K562 (cell line): Measurements from ENCODE around the gene IDS.

Experiments
- BRD4 ChIP-seq: fragments of 200-600 bp; sonication (generic); IDR thresholded peaks from 2 replicates; pipeline ENCODE4 v1.6.1; 2017; ENCODE audit warnings: inconsistent platforms
- CEBPB ChIP-seq: fragments of 450-650 bp; IDR thresholded peaks from 2 replicates; pipeline ENCODE4 v1.6.1; 2016; ENCODE audit warnings: missing genetic modification characterization, missing compliant biosample characterization
- GTF2F1 ChIP-seq: IDR thresholded peaks from 2 replicates; pipeline ENCODE4 v1.6.1; 2011; ENCODE audit warnings: low read depth, low read length, improper control_type of control experiment
- MTF1 ChIP-seq: fragments of 250-450 bp; sonication (Bioruptor Pico); IDR thresholded peaks from 2 replicates; pipeline ENCODE4 v1.9.0; 2021; ENCODE audit warnings: moderate library complexity, mild to moderate bottlenecking, inconsistent platforms, borderline replicate concordance
- TAF1 ChIP-seq: IDR thresholded peaks from 2 replicates; pipeline ENCODE4 v1.6.1; 2011; ENCODE audit warnings: mild to moderate bottlenecking, low read length, moderate library complexity; ENCODE audit not compliant: insufficient read depth, control insufficient read depth, severe bottlenecking; ENCODE audit errors: extremely low read depth
- YY1 ChIP-seq, 3 experiments: IDR thresholded peaks; 2 replicates each; pipeline ENCODE4 v1.6.1; 2011; ENCODE audit warnings: low read length in 2 of 3, mild to moderate bottlenecking in 2 of 3, moderate library complexity in 2 of 3, borderline replicate concordance in 1 of 3, control low read depth in 1 of 3, low read depth in 1 of 3; ENCODE audit not compliant: insufficient read depth in 3 of 3, insufficient replicate concordance in 2 of 3, control insufficient read depth in 1 of 3, insufficient read length in 1 of 3; ENCODE audit errors: extremely low read depth in 1 of 3
- ZKSCAN1 ChIP-seq: fragments of 150-350 bp; IDR thresholded peaks from 2 replicates; pipeline ENCODE4 v1.6.1; 2016; ENCODE audit warnings: low read depth, low read length
- ZNF274 ChIP-seq: IDR thresholded peaks from 2 replicates; pipeline ENCODE4 v1.6.1; 2011; ENCODE audit warnings: low read depth, mild to moderate bottlenecking, low read length, moderate library complexity, borderline replicate concordance
- TF ChIP-seq, protein P1 (sequence below), 3 experiments: IDR thresholded peaks in 2 of 3; conservative IDR thresholded peaks in 1 of 3; 2 replicates each; pipeline ENCODE4 v1.5.1; 2011 to 2012; ENCODE audit warnings: low read length in 3 of 3, mild to moderate bottlenecking in 3 of 3, control low read depth in 2 of 3, improper control_type of control experiment in 1 of 3, inconsistent platforms in 1 of 3, low read depth in 1 of 3, mixed read lengths in 1 of 3, moderate library complexity in 1 of 3; ENCODE audit not compliant: insufficient read depth in 2 of 3
- TF ChIP-seq, protein P2 (sequence below): sonication (generic); formaldehyde crosslinking; IDR thresholded peaks from 2 replicates; pipeline ENCODE4 v1.5.0; 2020; ENCODE audit warnings: missing genetic modification reagents

DNA sequence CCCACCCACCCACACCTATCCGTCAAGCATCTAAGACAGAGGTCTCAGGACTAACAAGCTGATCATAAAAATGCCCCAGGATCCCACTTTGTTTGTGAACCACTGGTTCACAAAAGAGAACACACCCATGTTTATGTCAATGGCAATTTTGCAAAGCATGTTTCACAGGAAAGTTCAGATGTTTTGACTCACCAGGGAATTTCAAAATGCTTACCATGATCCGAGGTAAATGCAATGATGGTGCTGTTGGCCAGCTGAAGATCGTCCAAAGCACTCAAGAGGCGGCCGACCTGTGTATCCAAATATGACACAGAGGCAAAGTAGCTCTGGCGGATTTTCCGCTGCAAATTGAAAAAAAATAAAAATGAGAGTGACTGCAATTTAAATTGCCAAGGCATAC, 15.0 kb downstream of the IDS start:
- TF ChIP-seq TAF1 (no peak), ZKSCAN1 (no peak), MTF1 (CRISPR knock-in tag) (no peak), CEBPB (tag) (no peak), YY1 (IDR thresholded peaks at IDR 0.05; ENCODE audit: borderline replicate concordance in 1 of 3, control insufficient read depth in 1 of 3, extremely low read depth in 1 of 3, insufficient read depth in 3 of 3, insufficient read length in 1 of 3, insufficient replicate concordance in 2 of 3, low read depth in 1 of 3, low read length in 2 of 3) (no peak), GTF2F1 (no peak), ZNF274 (no peak), BRD4 (no peak)
- TF ChIP-seq, protein P1, sequence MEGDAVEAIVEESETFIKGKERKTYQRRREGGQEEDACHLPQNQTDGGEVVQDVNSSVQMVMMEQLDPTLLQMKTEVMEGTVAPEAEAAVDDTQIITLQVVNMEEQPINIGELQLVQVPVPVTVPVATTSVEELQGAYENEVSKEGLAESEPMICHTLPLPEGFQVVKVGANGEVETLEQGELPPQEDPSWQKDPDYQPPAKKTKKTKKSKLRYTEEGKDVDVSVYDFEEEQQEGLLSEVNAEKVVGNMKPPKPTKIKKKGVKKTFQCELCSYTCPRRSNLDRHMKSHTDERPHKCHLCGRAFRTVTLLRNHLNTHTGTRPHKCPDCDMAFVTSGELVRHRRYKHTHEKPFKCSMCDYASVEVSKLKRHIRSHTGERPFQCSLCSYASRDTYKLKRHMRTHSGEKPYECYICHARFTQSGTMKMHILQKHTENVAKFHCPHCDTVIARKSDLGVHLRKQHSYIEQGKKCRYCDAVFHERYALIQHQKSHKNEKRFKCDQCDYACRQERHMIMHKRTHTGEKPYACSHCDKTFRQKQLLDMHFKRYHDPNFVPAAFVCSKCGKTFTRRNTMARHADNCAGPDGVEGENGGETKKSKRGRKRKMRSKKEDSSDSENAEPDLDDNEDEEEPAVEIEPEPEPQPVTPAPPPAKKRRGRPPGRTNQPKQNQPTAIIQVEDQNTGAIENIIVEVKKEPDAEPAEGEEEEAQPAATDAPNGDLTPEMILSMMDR (IDR thresholded peaks at IDR 0.05 in 2 of 3, conservative IDR thresholded peaks at IDR 0.05 in 1 of 3; ENCODE audit: insufficient read depth in 2 of 3, low read depth in 1 of 3, low read length in 3 of 3) = no peak
- TF ChIP-seq, protein P2, sequence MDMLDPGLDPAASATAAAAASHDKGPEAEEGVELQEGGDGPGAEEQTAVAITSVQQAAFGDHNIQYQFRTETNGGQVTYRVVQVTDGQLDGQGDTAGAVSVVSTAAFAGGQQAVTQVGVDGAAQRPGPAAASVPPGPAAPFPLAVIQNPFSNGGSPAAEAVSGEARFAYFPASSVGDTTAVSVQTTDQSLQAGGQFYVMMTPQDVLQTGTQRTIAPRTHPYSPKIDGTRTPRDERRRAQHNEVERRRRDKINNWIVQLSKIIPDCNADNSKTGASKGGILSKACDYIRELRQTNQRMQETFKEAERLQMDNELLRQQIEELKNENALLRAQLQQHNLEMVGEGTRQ (CRISPR knock-in tag) = no peak
